A673 (cell line): ENCODE data around the gene MPRIP.

Experiments used
- CTCF ChIP-seq: fragments of 300-800, 200-600 bp; sonication (generic); conservative IDR thresholded peaks from 2 replicates; pipeline ENCODE4 v1.5.1; 2017; ENCODE audit warnings: low read depth, mild to moderate bottlenecking, antibody characterized with exemption, low read length, moderate library complexity, mixed read lengths
- EZH2 ChIP-seq: fragments of 200-600 bp; sonication (generic); IDR thresholded peaks from 2 replicates; pipeline ENCODE4 v1.6.1; 2017; ENCODE audit warnings: borderline replicate concordance, low read depth, mild to moderate bottlenecking, mixed read lengths, antibody characterized with exemption, low read length; ENCODE audit not compliant: poor library complexity, severe bottlenecking

GRCh38 chr17:17104494-17104893, 62.2 kb downstream of the MPRIP start:
- no peak for TF ChIP-seq CTCF
- TF ChIP-seq EZH2, result no peak
